Measurements from ENCODE around the gene OR10G8. TPM values are rescaled to one million over a fixed set of nuclear protein-coding genes. Genes with fewer than 3 reads are reported as not detected.

The OR10G8 gene
- total RNA-seq, 1 donor from 2014 or later = not detected

- no peaks in the 10 kb centered on the region for H3F3A ChIP-seq (ENCODE audit: low read depth)
- no peak overlapping the region for H3K27ac Mint-ChIP-seq
- H3K27me3 ChIP-seq = no peaks in the 10 kb centered on the region
- no peaks in the 10 kb centered on the region for H3K9me3 ChIP-seq (ENCODE audit: low read depth)
- H3K27ac ChIP-seq = no peak overlapping the region
- H3K4me2 ChIP-seq = no peak overlapping the region
- H3K79me2 ChIP-seq (ENCODE audit: low read depth) = no peaks in the 10 kb centered on the region
- H3K36me3 Mint-ChIP-seq = no peaks in the 10 kb centered on the region
- peaks cover 2% of the 10 kb centered on the region for H3K27me3 Mint-ChIP-seq (ENCODE audit: insufficient read depth, low read depth)
- no peaks in the 10 kb centered on the region for H4K20me1 ChIP-seq (ENCODE audit: low read depth)
- H3K4me3 Mint-ChIP-seq = no peak overlapping the region
- H3K4me1 ChIP-seq = no peaks in the 10 kb centered on the region
- DNase-seq (ENCODE audit: low spot score) = peak; percentile 68
- no peaks in the 10 kb centered on the region for H3K9me3 Mint-ChIP-seq
- no peak overlapping the region for H3K4me3 ChIP-seq
- no peak overlapping the region for H3K9ac ChIP-seq
- peak overlapping the region; percentile 75 for H2AFZ ChIP-seq (replicated peaks)
- TF ChIP-seq CTCF (IDR thresholded peaks at IDR 0.05) (peak; percentile 86), EZH2 (IDR thresholded peaks at IDR 0.05) (no peak), EZH2phosphoT487 (IDR thresholded peaks at IDR 0.05) (no peak)
- no peaks in the 10 kb centered on the region for H3K4me1 Mint-ChIP-seq
- H3K36me3 ChIP-seq = no peaks in the 10 kb centered on the region
Observed at GRCh38 chr11:124070915-124071622, 44.5 kb downstream of the OR10G8 start.

DNA sequence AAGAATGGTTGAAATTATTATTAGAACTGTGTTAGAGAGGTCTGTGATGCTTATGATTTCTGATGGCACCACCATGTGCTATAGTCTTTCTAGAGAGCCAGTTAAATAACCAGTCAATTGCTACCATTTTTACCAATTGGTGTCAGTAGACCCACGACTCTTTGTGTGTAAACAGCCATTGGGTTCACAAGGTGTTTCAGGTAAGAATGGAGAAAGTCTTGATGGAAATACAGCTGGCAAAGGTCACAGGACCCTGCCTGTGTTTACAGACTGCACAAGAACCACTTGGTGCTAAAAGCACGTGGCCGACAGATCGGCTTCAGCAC, 45.0 kb downstream of the OR10G8 start:
- Histone ChIP-seq H3K4me1 (no peaks in the 10 kb centered on the region), H3K27ac (no peak overlapping the region), H3K4me2 (no peak overlapping the region), H2AFZ (replicated peaks) (peak overlapping the region; percentile 75), H4K20me1 (ENCODE audit: low read depth) (no peaks in the 10 kb centered on the region), H3K9ac (no peak overlapping the region), H3K9me3 (ENCODE audit: low read depth) (no peaks in the 10 kb centered on the region), H3K79me2 (ENCODE audit: low read depth) (no peaks in the 10 kb centered on the region), H3K27me3 (no peaks in the 10 kb centered on the region), H3K36me3 (no peaks in the 10 kb centered on the region), H3K4me3 (no peak overlapping the region), H3F3A (ENCODE audit: low read depth) (no peaks in the 10 kb centered on the region)
- Mint-ChIP-seq H3K4me1 (no peaks in the 10 kb centered on the region), H3K4me3 (no peak overlapping the region), H3K9me3 (no peaks in the 10 kb centered on the region), H3K36me3 (no peaks in the 10 kb centered on the region), H3K27ac (no peak overlapping the region), H3K27me3 (ENCODE audit: insufficient read depth, low read depth) (peaks cover 2% of the 10 kb centered on the region)
- TF ChIP-seq EZH2phosphoT487 (IDR thresholded peaks at IDR 0.05) (no peak), EZH2 (IDR thresholded peaks at IDR 0.05) (no peak), CTCF (IDR thresholded peaks at IDR 0.05) (no peak)
- DNase-seq (ENCODE audit: low spot score) = no peak

- Mint-ChIP-seq H3K4me3 (no peak overlapping the region), H3K4me1 (no peaks in the 10 kb centered on the region), H3K27ac (no peak overlapping the region), H3K9me3 (no peaks in the 10 kb centered on the region), H3K36me3 (no peaks in the 10 kb centered on the region), H3K27me3 (ENCODE audit: insufficient read depth, low read depth) (peaks cover 2% of the 10 kb centered on the region)
- no peak for DNase-seq (ENCODE audit: low spot score)
- Histone ChIP-seq H3F3A (ENCODE audit: low read depth) (no peaks in the 10 kb centered on the region), H2AFZ (replicated peaks) (peak overlapping the region; percentile 75), H3K4me2 (no peak overlapping the region), H3K79me2 (ENCODE audit: low read depth) (no peaks in the 10 kb centered on the region), H3K27ac (no peak overlapping the region), H3K9ac (no peak overlapping the region), H3K4me1 (no peaks in the 10 kb centered on the region), H4K20me1 (ENCODE audit: low read depth) (no peaks in the 10 kb centered on the region), H3K27me3 (no peaks in the 10 kb centered on the region), H3K36me3 (no peaks in the 10 kb centered on the region), H3K9me3 (ENCODE audit: low read depth) (no peaks in the 10 kb centered on the region), H3K4me3 (no peak overlapping the region)
- TF ChIP-seq EZH2 (IDR thresholded peaks at IDR 0.05) = no peak
- TF ChIP-seq CTCF (IDR thresholded peaks at IDR 0.05) = no peak
- TF ChIP-seq EZH2phosphoT487 (IDR thresholded peaks at IDR 0.05) = no peak
Observed at GRCh38 chr11:124072147-124072546, 45.5 kb downstream of the OR10G8 start.
